Activated naive CD8-positive, alpha-beta T cell (primary cell): ENCODE results near the gene RGS6.

Experiments
- H3K27ac Mint-ChIP-seq: one replicate; pipeline ENCODE4 v1.8.0; 2021; ENCODE audit warnings: mixed read lengths
- H3K27me3 Mint-ChIP-seq: one replicate; pipeline ENCODE4 v1.8.0; 2021; ENCODE audit warnings: mixed read lengths
- H3K36me3 Mint-ChIP-seq: one replicate; pipeline ENCODE4 v1.8.0; 2021; ENCODE audit warnings: mixed read lengths
- H3K4me1 Mint-ChIP-seq: one replicate; pipeline ENCODE4 v1.8.0; 2021; ENCODE audit warnings: low read depth, mixed read lengths
- H3K4me3 Mint-ChIP-seq: one replicate; pipeline ENCODE4 v1.8.0; 2021; ENCODE audit warnings: mild to moderate bottlenecking, mixed read lengths
- H3K9me3 Mint-ChIP-seq: one replicate; pipeline ENCODE4 v1.8.0; 2021; ENCODE audit warnings: low read depth, mixed read lengths

The RGS6 gene

DNA sequence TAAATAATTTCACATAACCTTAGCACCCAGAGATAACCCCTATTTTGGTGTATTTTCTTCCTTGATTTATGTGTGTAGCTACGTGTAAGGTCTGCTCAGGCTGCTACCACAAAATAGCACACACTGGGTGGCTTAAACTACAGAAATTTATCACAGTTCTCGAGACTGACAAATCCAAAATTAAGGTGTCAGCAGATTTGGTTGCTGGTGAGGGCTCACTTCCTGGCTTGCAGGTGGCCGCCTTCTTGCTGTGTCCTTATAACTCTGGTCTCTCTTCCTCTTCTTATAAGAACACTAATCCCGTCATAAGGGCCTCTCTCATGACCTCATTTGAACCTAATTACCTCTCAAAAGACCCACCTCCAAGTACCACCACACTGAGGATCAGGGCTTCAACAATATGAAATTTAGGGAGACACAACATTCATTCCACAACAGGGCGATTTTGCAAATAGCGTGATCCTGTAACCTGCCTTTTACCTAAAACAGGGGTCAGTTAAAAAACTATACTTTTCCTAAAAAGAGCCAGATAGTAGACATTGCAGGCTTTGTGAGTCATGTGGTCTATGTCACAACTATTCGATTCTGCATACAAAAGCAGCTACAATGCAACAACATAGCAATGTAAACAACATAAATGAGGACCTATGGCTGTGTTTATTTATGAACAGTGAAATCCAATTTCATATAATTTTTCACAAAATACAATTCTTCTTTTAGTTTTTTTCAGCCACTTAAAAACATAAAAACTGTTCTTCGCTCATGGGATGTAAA lies 589.9 kb downstream of the RGS6 start:
- no peak overlapping the region for H3K4me3 Mint-ChIP-seq
- peaks cover 59% of the 10 kb centered on the region for H3K4me1 Mint-ChIP-seq
- H3K27me3 Mint-ChIP-seq: no peaks in the 10 kb centered on the region
- peaks cover 5% of the 10 kb centered on the region for H3K9me3 Mint-ChIP-seq
- no peaks in the 10 kb centered on the region for H3K36me3 Mint-ChIP-seq
- no peak overlapping the region for H3K27ac Mint-ChIP-seq

GRCh38 chr14:72522847-72523246 lies 590.6 kb downstream of the RGS6 start:
- H3K27me3 Mint-ChIP-seq: peaks cover 3% of the 10 kb centered on the region
- peaks cover 4% of the 10 kb centered on the region for H3K36me3 Mint-ChIP-seq
- no peak overlapping the region for H3K4me3 Mint-ChIP-seq
- peaks cover 53% of the 10 kb centered on the region for H3K4me1 Mint-ChIP-seq
- H3K27ac Mint-ChIP-seq: no peak overlapping the region
- H3K9me3 Mint-ChIP-seq: peaks cover 5% of the 10 kb centered on the region

DNA sequence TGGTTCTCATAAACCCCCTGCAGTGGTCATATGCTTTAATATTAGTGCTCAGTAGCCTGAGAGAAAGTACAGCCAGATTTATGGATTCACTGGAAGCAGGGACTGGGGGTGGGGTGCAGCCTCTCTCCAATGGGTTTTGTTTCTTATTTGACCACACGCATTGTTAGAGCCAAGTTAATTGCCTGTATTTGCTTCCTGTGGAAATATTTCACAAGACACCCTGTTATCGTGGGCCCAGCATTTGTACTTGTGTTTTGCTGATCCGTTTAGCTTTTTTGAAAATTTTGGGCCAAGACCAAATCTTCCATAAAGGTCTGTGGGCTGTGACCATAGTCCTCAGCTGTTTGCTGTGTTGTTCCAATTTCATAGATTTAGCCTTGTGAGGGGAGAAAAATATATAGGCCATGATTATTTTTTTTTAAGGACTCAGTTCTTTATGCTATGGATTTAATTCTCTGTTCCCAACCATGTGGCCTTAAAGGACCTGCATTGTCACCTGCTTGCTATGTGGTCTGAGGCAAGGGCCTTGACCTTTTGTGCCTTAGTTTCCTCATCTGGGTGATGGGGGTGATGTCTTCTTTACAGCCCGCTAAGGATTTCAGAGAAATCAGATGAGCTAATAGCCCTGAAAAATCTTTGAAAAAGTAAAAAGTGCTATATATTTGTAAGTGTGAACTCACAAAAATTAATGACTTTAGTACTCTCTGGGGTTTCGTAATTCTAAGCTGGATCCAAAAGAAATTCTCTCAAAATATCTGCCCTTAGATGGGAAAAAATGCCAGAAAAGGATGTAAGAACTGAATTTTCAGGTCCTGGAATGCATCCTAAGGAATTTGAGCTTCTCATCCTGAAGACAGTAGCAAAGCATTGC lies 591.4 kb downstream of the RGS6 start:
- H3K4me1 Mint-ChIP-seq: peaks cover 47% of the 10 kb centered on the region
- H3K27ac Mint-ChIP-seq: no peak overlapping the region
- no peak overlapping the region for H3K4me3 Mint-ChIP-seq
- peaks cover 5% of the 10 kb centered on the region for H3K27me3 Mint-ChIP-seq
- peaks cover 5% of the 10 kb centered on the region for H3K9me3 Mint-ChIP-seq
- peaks cover 4% of the 10 kb centered on the region for H3K36me3 Mint-ChIP-seq

DNA sequence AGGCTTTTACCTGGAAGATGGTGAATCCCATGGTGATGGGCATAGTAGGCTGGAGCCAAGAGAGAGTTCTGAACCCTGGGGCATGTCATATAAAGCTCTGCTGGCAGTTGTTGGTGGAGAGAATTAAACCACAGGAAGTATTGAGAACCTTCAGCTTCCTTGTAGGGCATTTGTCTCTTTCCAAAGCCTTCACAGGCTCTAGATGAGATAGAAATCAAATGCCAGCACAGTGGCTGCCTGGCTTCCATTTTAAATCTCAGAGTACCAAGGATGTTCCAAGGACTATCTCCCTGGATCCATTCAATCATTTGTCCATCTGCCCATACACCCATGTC lies 592.0 kb downstream of the RGS6 start:
- Mint-ChIP-seq H3K36me3 (peaks cover 4% of the 10 kb centered on the region), H3K9me3 (peaks cover 5% of the 10 kb centered on the region), H3K4me1 (peaks cover 41% of the 10 kb centered on the region), H3K27ac (no peak overlapping the region), H3K27me3 (peaks cover 5% of the 10 kb centered on the region), H3K4me3 (no peak overlapping the region)

GRCh38 chr14:72525087-72525915 lies 593.1 kb downstream of the RGS6 start:
- H3K4me1 Mint-ChIP-seq: peaks cover 32% of the 10 kb centered on the region
- H3K27me3 Mint-ChIP-seq: peaks cover 5% of the 10 kb centered on the region
- no peak overlapping the region for H3K4me3 Mint-ChIP-seq
- peaks cover 5% of the 10 kb centered on the region for H3K9me3 Mint-ChIP-seq
- peaks cover 4% of the 10 kb centered on the region for H3K36me3 Mint-ChIP-seq
- H3K27ac Mint-ChIP-seq: no peak overlapping the region

GRCh38 chr14:72527591-72527990 lies 595.4 kb downstream of the RGS6 start:
- Mint-ChIP-seq H3K27me3 (peaks cover 5% of the 10 kb centered on the region), H3K36me3 (peaks cover 4% of the 10 kb centered on the region), H3K9me3 (no peaks in the 10 kb centered on the region), H3K4me1 (peaks cover 30% of the 10 kb centered on the region), H3K4me3 (no peak overlapping the region), H3K27ac (no peak overlapping the region)

GRCh38 chr14:72528059-72528862 lies 596.0 kb downstream of the RGS6 start:
- Mint-ChIP-seq H3K4me1 (peaks cover 33% of the 10 kb centered on the region), H3K27me3 (peaks cover 5% of the 10 kb centered on the region), H3K27ac (peak overlapping the region; percentile 2), H3K4me3 (no peak overlapping the region), H3K36me3 (peaks cover 4% of the 10 kb centered on the region), H3K9me3 (peaks cover under 1% of the 10 kb centered on the region)

DNA sequence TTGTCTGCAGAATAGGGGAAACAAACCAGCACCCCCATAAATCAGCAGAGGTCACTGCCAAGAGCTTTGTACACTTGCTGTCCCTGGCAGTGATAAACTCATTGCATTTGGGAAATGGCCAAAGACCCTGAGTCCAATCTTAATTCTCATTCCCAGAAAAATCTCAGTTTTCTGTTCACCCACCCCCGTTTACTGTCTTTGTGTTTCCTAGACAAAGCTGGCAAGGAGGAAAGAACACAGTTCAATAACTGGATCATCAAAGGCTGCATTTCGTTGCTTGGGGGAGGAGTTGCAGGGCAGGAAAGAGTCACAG lies 596.6 kb downstream of the RGS6 start:
- Mint-ChIP-seq H3K27me3 (peaks cover 5% of the 10 kb centered on the region), H3K4me1 (peaks cover 35% of the 10 kb centered on the region), H3K9me3 (peaks cover 5% of the 10 kb centered on the region), H3K36me3 (peaks cover 8% of the 10 kb centered on the region), H3K4me3 (no peak overlapping the region), H3K27ac (no peak overlapping the region)

DNA sequence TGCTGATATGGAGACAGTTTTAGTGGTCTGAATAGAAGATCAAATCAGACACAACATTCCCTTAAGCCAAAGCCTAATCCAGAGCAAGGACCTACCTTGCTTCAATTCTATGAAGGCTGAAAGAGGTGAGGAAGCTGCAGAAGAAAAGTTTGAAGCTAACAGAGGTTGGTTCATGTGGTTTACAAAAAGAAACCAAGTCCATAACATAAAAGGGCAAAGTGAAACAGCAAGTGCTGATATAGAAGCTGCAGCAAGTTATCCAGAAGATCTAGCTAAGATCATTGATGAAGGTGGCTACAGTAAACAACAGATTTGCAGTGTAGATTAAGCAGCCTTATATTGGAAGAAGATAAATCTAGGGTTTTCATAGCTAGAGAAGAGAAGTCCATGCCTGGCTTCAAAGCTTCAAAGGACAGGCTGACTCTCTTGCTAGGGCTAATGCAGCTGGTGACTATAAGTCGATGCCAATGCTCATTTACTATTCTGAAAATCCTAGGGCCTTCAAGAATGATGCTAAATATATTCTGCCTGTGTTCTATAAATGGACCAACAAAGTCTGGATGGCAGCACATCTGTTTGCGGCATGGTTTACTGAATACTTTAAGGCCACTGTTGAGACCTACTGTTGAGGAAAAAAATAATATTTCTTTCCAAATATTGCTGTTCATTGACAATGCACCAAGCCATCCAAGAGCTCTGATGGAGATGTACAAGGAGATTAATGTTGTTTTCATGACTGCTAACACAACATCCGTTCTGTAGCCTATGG lies 600.6 kb downstream of the RGS6 start:
- Mint-ChIP-seq H3K4me1 (peaks cover 57% of the 10 kb centered on the region), H3K4me3 (no peak overlapping the region), H3K9me3 (peaks cover 5% of the 10 kb centered on the region), H3K36me3 (peaks cover 6% of the 10 kb centered on the region), H3K27me3 (peaks cover 2% of the 10 kb centered on the region), H3K27ac (peak overlapping the region; percentile 59)

GRCh38 chr14:72535485-72535884 lies 603.3 kb downstream of the RGS6 start:
- Mint-ChIP-seq H3K4me3 (peak overlapping the region; percentile 1), H3K27ac (no peak overlapping the region), H3K27me3 (no peaks in the 10 kb centered on the region), H3K4me1 (peaks cover 57% of the 10 kb centered on the region), H3K9me3 (peaks cover 5% of the 10 kb centered on the region), H3K36me3 (peaks cover 6% of the 10 kb centered on the region)

DNA sequence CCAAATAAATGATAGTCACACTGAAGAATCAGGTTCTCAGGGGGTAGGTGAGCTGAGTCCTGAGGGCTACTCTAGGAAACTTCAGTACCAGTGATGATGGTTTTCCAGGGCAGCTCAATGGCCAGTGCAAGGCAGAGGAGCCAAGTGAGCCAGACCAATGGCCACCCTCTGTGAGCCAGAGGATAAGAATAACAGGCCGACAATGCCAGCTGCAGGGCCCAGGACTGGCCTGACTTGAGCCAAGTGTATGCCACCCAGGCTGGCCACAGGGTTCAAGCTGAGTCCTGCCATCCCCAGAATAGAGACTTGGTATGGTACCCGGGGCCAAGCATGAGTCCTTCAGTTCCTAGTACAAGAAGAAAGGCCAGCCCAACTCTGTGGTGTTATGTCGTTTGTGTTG lies 606.2 kb downstream of the RGS6 start:
- Mint-ChIP-seq H3K27ac (no peak overlapping the region), H3K4me3 (no peak overlapping the region), H3K36me3 (peaks cover 6% of the 10 kb centered on the region), H3K9me3 (peaks cover 3% of the 10 kb centered on the region), H3K4me1 (peaks cover 38% of the 10 kb centered on the region), H3K27me3 (no peaks in the 10 kb centered on the region)

DNA sequence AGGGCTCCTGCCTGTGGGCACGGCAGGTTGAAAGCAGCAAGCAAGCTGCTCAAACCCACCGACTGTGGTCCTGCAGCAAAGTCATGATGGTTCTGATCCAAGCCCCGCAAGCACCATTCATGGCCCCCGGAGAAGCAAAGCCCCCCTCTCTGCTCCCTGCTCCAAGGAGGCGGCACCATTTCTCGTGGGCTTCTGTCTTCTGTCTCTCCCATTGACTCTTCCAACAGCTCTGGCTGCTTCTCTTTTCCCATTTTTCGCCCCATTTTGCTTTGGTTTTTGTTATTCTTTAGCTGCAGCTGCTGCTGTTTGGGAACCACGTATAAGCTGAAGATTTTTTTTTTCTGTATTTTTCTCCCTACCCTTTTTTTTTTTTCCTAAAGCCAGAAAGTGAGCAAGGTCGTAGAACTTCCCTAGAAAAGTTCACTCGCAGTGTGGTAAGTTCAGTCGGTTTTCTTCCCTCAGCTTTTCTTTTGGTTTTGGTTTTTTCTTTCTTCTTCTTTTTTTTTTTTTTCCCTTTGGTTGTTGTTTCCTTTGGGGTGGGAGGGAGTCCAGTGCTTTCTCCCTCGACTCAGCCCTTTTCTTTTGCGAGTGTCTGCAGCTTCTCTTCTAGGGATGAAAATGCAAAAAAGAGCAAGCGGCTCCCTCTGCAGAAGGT lies 607.6 kb downstream of the RGS6 start:
- H3K27me3 Mint-ChIP-seq: no peaks in the 10 kb centered on the region
- no peak overlapping the region for H3K27ac Mint-ChIP-seq
- no peaks in the 10 kb centered on the region for H3K9me3 Mint-ChIP-seq
- peaks cover 29% of the 10 kb centered on the region for H3K4me1 Mint-ChIP-seq
- no peak overlapping the region for H3K4me3 Mint-ChIP-seq
- no peaks in the 10 kb centered on the region for H3K36me3 Mint-ChIP-seq

DNA sequence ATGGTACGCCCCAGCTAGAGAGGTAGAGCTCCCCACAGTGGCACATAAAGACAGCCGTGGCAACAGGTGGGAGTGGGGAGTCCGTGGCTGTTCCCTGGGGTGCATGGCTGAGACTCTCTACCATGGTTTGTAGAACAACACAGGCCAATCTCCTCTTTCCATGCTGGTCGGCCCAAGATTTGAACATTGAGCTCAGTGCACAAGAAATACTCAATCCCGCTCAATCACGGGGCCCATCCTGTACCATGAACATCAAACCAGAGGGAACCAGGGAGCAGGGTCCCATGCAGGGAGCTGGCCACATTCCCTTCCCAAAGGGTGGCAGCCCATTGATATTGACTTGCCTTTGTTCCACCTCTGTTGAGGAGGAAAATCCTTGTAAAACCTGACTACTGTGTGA lies 608.6 kb downstream of the RGS6 start:
- Mint-ChIP-seq H3K27ac (no peak overlapping the region), H3K36me3 (no peaks in the 10 kb centered on the region), H3K4me1 (peaks cover 19% of the 10 kb centered on the region), H3K4me3 (no peak overlapping the region), H3K9me3 (no peaks in the 10 kb centered on the region), H3K27me3 (no peaks in the 10 kb centered on the region)
